ENCODE data around the gene RTF2. TPM values are rescaled to one million over a fixed set of nuclear protein-coding genes. Genes with fewer than 3 reads are reported as not detected.

The RTF2 gene
- total RNA-seq, result 96.3 and 104 TPM in 2 replicates

GRCh38 chr20:56468316-56469076 is at the start of gene RTF2:
TSS of gene RTF2 (plus strand) at chr20:56468627. CDS start at chr20:56468698, 71 bp downstream.

GRCh38 chr20:56524444-56524843 is 56.0 kb downstream of the RTF2 start, which contains the start of gene FAM209A:
TSS of gene FAM209A (plus strand) at chr20:56524744. CDS start at chr20:56524809, 65 bp downstream.

GRCh38 chr20:56532946-56533345 is 64.5 kb downstream of the RTF2 start, which contains the start of gene FAM209B:
TSS of gene FAM209B (plus strand) at chr20:56533246. CDS start at chr20:56533342, 96 bp downstream.

Other genes with a start within 250 kb of the RTF2 start
- not detected in 2 replicates for gene MC3R, start 219.9 kb upstream of the RTF2 start, total RNA-seq
- gene FAM210B, start 109.7 kb upstream of the RTF2 start, total RNA-seq, result 21.2 and 36.8 TPM in 2 replicates
- gene AURKA, start 76.4 kb upstream of the RTF2 start, total RNA-seq, result 5.4 and 5.6 TPM in 2 replicates
- gene CSTF1, start 76.0 kb upstream of the RTF2 start, total RNA-seq, result 24.4 and 31.5 TPM in 2 replicates
- gene CASS4, start 56.4 kb upstream of the RTF2 start, total RNA-seq, result 0.09 and 0.22 TPM in 2 replicates
- gene FAM209A, start 56.1 kb downstream of the RTF2 start, total RNA-seq, result 0.17 and 0.22 TPM in 2 replicates
- 0.22 TPM in 1 of 2 replicates, not detected in the other for gene FAM209B, start 64.6 kb downstream of the RTF2 start, total RNA-seq
- gene TFAP2C, start 160.7 kb downstream of the RTF2 start, total RNA-seq, result under 0.01 TPM in 1 of 2 replicates, not detected in the other